SK-N-SH treated with all-trans-retinoic acid at 6 μM for 48 hours (cell line): ENCODE data around the gene CTSA.

Source experiments
- ATAC-seq: fragments of 200-7000 bp; cut with Tn5 transposase; 3 replicates; pipeline ENCODE4 v1.9.1; 2020; ENCODE audit warnings: mild to moderate bottlenecking, moderate library complexity
- ARNTL ChIP-seq: fragments of 450-650 bp; formaldehyde crosslinking; IDR thresholded peaks from 2 replicates; pipeline ENCODE4 v1.5.0; 2020; ENCODE audit warnings: low read depth, mild to moderate bottlenecking, moderate library complexity, borderline replicate concordance
- BACH2 ChIP-seq: fragments of 250-450 bp; sonication (Bioruptor Pico); IDR thresholded peaks from 2 replicates; pipeline ENCODE4 v1.9.0; 2021; ENCODE audit warnings: mild to moderate bottlenecking, borderline replicate concordance
- ESRRG ChIP-seq: fragments of 250-450 bp; sonication (Bioruptor Pico); IDR thresholded peaks from 2 replicates; pipeline ENCODE4 v1.6.1; 2021; ENCODE audit warnings: mild to moderate bottlenecking
- GLIS3 ChIP-seq: fragments of 250-450 bp; sonication (Bioruptor Pico); IDR thresholded peaks from 2 replicates; pipeline ENCODE4 v1.5.0; 2020; ENCODE audit warnings: mild to moderate bottlenecking, moderate library complexity
- ISL1 ChIP-seq: fragments of 250-450 bp; sonication (Bioruptor Pico); IDR thresholded peaks from 2 replicates; pipeline ENCODE4 v2.1.2; 2022; ENCODE audit warnings: mild to moderate bottlenecking, moderate library complexity
- PPARA ChIP-seq: fragments of 250-450 bp; sonication (Bioruptor Pico); IDR thresholded peaks from 2 replicates; pipeline ENCODE4 v1.5.0; 2020; ENCODE audit warnings: mild to moderate bottlenecking, borderline replicate concordance
- SNAI2 ChIP-seq: fragments of 250-450 bp; sonication (Bioruptor Pico); IDR thresholded peaks from 2 replicates; pipeline ENCODE4 v1.5.0; 2020; ENCODE audit warnings: mild to moderate bottlenecking, moderate library complexity
- TCF4 ChIP-seq: fragments of 250-450 bp; sonication (Bioruptor Pico); IDR thresholded peaks from 2 replicates; pipeline ENCODE4 v1.8.0; 2021; ENCODE audit warnings: mild to moderate bottlenecking, moderate library complexity, borderline replicate concordance
- TOX ChIP-seq: fragments of 250-450 bp; sonication (Bioruptor Pico); IDR thresholded peaks from 2 replicates; pipeline ENCODE4 v1.8.0; 2021; ENCODE audit warnings: mild to moderate bottlenecking, moderate library complexity, borderline replicate concordance
- ZC3H10 ChIP-seq: fragments of 250-450 bp; sonication (Bioruptor Pico); IDR thresholded peaks from 2 replicates; pipeline ENCODE4 v1.5.1; 2021; ENCODE audit warnings: mild to moderate bottlenecking, moderate library complexity
- ZFP3 ChIP-seq: fragments of 250-450 bp; sonication (Bioruptor Pico); IDR thresholded peaks from 2 replicates; pipeline ENCODE4 v1.5.0; 2020; ENCODE audit warnings: mild to moderate bottlenecking, moderate library complexity
- ZFP30 ChIP-seq: fragments of 450-650 bp; formaldehyde crosslinking; IDR thresholded peaks from 2 replicates; pipeline ENCODE4 v1.5.0; 2022; ENCODE audit warnings: mild to moderate bottlenecking, moderate library complexity
- ZNF565 ChIP-seq: fragments of 450-650 bp; formaldehyde crosslinking; conservative IDR thresholded peaks from 2 replicates; pipeline ENCODE4 v1.5.0; 2020; ENCODE audit warnings: low read depth, mild to moderate bottlenecking, moderate library complexity
- ZNF8 ChIP-seq: fragments of 450-650 bp; formaldehyde crosslinking; IDR thresholded peaks from 2 replicates; pipeline ENCODE4 v1.5.0; 2020; ENCODE audit warnings: mild to moderate bottlenecking, moderate library complexity
- TF ChIP-seq, protein P1 (sequence below): fragments of 250-450 bp; sonication (Bioruptor Pico); IDR thresholded peaks from 2 replicates; pipeline ENCODE4 v1.5.1; 2021; ENCODE audit warnings: mild to moderate bottlenecking, moderate library complexity
- TF ChIP-seq, protein P2 (sequence below): fragments of 250-450 bp; sonication (Bioruptor Pico); IDR thresholded peaks from 2 replicates; pipeline ENCODE4 v1.5.0; 2020; ENCODE audit warnings: mild to moderate bottlenecking, moderate library complexity
- TF ChIP-seq, protein P3 (sequence below): fragments of 250-450 bp; sonication (Bioruptor Pico); IDR thresholded peaks from 2 replicates; pipeline ENCODE4 v1.8.0; 2020; ENCODE audit warnings: mild to moderate bottlenecking, moderate library complexity, borderline replicate concordance
- TF ChIP-seq, protein P4 (sequence below): fragments of 250-450 bp; sonication (Bioruptor Pico); IDR thresholded peaks from 2 replicates; pipeline ENCODE4 v1.8.0; 2021; ENCODE audit warnings: low read depth, mild to moderate bottlenecking, moderate library complexity, borderline replicate concordance

The CTSA gene

DNA sequence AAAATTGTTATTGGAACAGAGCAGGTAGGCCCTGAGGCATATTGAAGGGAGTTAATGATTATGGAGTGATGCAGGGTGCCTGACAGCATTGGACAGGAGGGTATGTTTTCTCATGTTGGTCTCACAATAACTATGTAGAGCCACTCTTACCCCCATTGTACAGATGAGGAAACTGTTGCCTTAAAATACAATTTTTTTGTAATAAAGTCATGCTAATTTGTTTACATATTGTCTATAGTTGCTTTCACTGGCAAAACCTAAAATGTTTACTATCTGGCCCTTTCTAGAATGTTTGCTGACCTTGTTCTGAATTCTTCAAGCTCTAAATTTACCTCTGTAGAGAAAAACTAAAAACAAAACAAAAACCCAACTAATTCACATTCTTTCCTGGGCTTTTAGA, 39.6 kb upstream of the CTSA start (continued):
- TF ChIP-seq, protein P1, sequence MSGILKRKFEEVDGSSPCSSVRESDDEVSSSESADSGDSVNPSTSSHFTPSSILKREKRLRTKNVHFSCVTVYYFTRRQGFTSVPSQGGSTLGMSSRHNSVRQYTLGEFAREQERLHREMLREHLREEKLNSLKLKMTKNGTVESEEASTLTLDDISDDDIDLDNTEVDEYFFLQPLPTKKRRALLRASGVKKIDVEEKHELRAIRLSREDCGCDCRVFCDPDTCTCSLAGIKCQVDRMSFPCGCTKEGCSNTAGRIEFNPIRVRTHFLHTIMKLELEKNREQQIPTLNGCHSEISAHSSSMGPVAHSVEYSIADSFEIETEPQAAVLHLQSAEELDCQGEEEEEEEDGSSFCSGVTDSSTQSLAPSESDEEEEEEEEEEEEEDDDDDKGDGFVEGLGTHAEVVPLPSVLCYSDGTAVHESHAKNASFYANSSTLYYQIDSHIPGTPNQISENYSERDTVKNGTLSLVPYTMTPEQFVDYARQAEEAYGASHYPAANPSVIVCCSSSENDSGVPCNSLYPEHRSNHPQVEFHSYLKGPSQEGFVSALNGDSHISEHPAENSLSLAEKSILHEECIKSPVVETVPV (CRISPR knock-in tag), result no peak
- TF ChIP-seq ZFP30 (CRISPR knock-in tag), result no peak
- no peak for TF ChIP-seq TCF4 (CRISPR knock-in tag)

DNA sequence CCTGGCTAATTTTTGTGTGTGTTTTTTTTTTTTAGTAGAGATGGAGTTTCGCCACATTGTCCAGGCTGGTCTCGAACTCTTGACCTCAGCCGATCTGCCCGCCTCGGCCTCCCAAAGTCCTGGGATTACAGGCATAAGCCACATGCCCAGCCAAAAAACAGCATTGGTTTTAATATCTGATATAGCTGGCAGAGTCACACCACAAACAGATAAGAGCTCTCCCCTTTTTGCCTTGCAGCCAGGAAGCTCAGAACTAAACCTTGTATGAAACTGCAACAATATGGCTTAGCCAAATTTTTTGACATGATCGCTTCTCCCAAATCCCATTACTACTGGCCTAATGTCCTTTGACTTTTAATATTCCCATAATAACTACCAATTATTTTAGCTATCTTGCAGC, 38.8 kb upstream of the CTSA start:
- ATAC-seq, result no peak
- no peak for TF ChIP-seq PPARA
- TF ChIP-seq ISL1 (CRISPR knock-in tag), result no peak
- TF ChIP-seq ZNF8 (CRISPR knock-in tag), result no peak
- no peak for TF ChIP-seq BACH2 (CRISPR knock-in tag)
- TF ChIP-seq TOX (CRISPR knock-in tag), result no peak
- TF ChIP-seq ZC3H10 (CRISPR knock-in tag), result no peak
- TF ChIP-seq ARNTL (CRISPR knock-in tag), result no peak
- TF ChIP-seq, protein P2, sequence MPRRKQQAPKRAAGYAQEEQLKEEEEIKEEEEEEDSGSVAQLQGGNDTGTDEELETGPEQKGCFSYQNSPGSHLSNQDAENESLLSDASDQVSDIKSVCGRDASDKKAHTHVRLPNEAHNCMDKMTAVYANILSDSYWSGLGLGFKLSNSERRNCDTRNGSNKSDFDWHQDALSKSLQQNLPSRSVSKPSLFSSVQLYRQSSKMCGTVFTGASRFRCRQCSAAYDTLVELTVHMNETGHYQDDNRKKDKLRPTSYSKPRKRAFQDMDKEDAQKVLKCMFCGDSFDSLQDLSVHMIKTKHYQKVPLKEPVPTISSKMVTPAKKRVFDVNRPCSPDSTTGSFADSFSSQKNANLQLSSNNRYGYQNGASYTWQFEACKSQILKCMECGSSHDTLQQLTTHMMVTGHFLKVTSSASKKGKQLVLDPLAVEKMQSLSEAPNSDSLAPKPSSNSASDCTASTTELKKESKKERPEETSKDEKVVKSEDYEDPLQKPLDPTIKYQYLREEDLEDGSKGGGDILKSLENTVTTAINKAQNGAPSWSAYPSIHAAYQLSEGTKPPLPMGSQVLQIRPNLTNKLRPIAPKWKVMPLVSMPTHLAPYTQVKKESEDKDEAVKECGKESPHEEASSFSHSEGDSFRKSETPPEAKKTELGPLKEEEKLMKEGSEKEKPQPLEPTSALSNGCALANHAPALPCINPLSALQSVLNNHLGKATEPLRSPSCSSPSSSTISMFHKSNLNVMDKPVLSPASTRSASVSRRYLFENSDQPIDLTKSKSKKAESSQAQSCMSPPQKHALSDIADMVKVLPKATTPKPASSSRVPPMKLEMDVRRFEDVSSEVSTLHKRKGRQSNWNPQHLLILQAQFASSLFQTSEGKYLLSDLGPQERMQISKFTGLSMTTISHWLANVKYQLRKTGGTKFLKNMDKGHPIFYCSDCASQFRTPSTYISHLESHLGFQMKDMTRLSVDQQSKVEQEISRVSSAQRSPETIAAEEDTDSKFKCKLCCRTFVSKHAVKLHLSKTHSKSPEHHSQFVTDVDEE (CRISPR knock-in tag), result no peak
- TF ChIP-seq, all 23 proteins: peak for 0

DNA sequence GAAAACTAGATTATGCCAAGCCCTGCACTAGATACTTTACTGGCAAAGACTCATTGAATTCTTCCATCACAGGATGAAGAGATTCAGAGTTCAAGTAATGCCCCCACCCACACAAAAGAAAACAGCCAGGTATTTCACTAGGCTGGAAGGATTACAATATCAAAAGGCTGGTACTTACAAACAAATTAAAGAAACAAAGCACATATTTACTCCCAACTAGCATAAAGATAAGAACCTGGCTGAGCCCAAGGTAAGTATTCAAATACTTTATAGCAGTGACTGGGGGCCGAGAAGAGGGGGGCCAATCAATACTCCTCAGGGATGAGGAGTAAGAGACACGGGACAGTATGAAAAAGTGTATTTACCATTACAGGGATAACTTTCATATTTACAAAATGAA, 37.7 kb upstream of the CTSA start:
- no peak for ATAC-seq
- no peak for TF ChIP-seq ZFP30 (CRISPR knock-in tag)
- no peak for TF ChIP-seq ZFP3 (CRISPR knock-in tag)
- no peak for TF ChIP-seq PPARA
- TF ChIP-seq GLIS3 (CRISPR knock-in tag), result no peak
- TF ChIP-seq ESRRG, result no peak
- TF ChIP-seq ZNF565 (CRISPR knock-in tag), result no peak
- TF ChIP-seq TOX (CRISPR knock-in tag), result no peak
- TF ChIP-seq ISL1 (CRISPR knock-in tag), result no peak
- TF ChIP-seq, protein P2 (CRISPR knock-in tag), result no peak

DNA sequence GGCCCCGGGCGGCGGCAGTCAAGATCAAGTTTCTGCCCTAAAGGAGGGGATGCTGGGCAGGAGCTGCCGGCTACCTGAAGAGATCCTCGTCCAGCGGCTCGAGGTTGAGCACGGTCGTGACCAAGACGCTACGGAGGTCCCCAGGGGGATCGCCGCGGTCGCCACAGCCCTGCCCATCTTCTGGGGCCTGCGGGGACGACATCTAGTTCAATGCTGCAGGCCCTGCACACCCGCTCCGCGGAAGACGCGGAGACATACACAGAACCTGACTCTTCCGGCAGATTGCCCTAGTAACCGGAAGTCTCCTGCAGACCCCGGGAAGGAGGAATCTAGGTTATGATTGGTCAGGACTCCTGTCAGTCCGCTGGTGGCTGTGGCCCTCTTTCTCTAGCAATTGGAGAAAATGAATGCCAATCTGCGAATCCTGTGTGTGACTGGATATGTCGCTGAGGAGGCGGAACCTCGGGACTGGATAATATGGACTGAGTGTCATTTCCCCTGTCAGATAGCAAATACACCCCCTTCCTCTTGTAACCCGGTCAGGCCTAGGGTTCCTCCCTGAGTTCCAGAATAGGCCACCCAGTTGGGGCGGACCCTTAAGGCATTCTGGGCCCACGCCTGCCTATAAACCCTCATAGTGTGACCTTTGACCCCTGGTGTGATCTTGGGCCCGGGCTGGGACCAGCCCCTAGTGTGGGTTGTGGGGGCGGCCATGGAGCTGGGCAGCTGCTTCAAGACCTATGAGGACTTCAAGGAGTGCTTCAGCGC, 33.8 kb upstream of the CTSA start, which contains the start of the genes ACOT8 and ZSWIM3:
Gene ACOT8, minus strand, starts transcription at position 279 of the 768 bp plus-strand sequence. Its CDS starts 77 bp downstream, at position 202.
Gene ZSWIM3, plus strand, starts transcription at position 501 of the 768 bp plus-strand sequence. Its CDS starts 212 bp downstream, at position 713.
- no peak for TF ChIP-seq ESRRG
- TF ChIP-seq TOX (CRISPR knock-in tag), result no peak
- TF ChIP-seq, protein P2 (CRISPR knock-in tag), result no peak
- TF ChIP-seq ZNF565 (CRISPR knock-in tag), result no peak
- no peak for TF ChIP-seq ZFP30 (CRISPR knock-in tag)
- TF ChIP-seq GLIS3 (CRISPR knock-in tag), result no peak
- TF ChIP-seq, protein P3, sequence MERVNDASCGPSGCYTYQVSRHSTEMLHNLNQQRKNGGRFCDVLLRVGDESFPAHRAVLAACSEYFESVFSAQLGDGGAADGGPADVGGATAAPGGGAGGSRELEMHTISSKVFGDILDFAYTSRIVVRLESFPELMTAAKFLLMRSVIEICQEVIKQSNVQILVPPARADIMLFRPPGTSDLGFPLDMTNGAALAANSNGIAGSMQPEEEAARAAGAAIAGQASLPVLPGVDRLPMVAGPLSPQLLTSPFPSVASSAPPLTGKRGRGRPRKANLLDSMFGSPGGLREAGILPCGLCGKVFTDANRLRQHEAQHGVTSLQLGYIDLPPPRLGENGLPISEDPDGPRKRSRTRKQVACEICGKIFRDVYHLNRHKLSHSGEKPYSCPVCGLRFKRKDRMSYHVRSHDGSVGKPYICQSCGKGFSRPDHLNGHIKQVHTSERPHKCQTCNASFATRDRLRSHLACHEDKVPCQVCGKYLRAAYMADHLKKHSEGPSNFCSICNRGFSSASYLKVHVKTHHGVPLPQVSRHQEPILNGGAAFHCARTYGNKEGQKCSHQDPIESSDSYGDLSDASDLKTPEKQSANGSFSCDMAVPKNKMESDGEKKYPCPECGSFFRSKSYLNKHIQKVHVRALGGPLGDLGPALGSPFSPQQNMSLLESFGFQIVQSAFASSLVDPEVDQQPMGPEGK, result no peak
- no peak for TF ChIP-seq ISL1 (CRISPR knock-in tag)
- no peak for TF ChIP-seq ZNF8 (CRISPR knock-in tag)
- TF ChIP-seq SNAI2, result no peak
- TF ChIP-seq, protein P4, sequence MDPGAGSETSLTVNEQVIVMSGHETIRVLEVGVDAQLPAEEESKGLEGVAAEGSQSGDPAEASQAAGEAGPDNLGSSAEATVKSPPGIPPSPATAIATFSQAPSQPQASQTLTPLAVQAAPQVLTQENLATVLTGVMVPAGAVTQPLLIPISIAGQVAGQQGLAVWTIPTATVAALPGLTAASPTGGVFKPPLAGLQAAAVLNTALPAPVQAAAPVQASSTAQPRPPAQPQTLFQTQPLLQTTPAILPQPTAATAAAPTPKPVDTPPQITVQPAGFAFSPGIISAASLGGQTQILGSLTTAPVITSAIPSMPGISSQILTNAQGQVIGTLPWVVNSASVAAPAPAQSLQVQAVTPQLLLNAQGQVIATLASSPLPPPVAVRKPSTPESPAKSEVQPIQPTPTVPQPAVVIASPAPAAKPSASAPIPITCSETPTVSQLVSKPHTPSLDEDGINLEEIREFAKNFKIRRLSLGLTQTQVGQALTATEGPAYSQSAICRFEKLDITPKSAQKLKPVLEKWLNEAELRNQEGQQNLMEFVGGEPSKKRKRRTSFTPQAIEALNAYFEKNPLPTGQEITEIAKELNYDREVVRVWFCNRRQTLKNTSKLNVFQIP (CRISPR knock-in tag), result no peak
- ATAC-seq, result peak; percentile 99
